Common myeloid progenitor, CD34-positive (primary cell): ENCODE measurements around the gene RNF169.

ENCODE experiments used
- CTCF ChIA-PET: fragments of 350-600 bp; sonication (Branson Sonifier 250); formaldehyde crosslinking; loops from one replicate; lab custom pipeline; 2021; ENCODE audit warnings: antibody characterized with exemption; lab: Charles Lee
- POLR2A ChIA-PET: fragments of 350-600 bp; sonication (Branson Sonifier 250); formaldehyde crosslinking; loops from one replicate; lab custom pipeline; 2021; ENCODE audit warnings: antibody characterized with exemption; lab: Charles Lee
- DNase-seq, 3 donors: peaks; one replicate each; pipeline versions ENCODE4 v3.0.0 to v3.0.0-alpha.2; 2013
- H3K27ac ChIP-seq, 2 experiments: 1 replicate in 1 of 2; 2 replicates in 1 of 2; pipeline ENCODE4 v1.7.0; 2013; ENCODE audit warnings: inconsistent platforms in 2 of 2, low read length in 2 of 2, mild to moderate bottlenecking in 2 of 2, low read depth in 1 of 2, moderate library complexity in 1 of 2; ENCODE audit not compliant: severe bottlenecking in 2 of 2, insufficient read depth in 1 of 2, poor library complexity in 1 of 2
- H3K27me3 ChIP-seq, 5 experiments: replicated peaks in 2 of 5; 1 replicate in 3 of 5; 2 replicates in 2 of 5; pipeline versions ENCODE4 v1.6.1 to v1.7.0; 2013; ENCODE audit warnings: low read length in 4 of 5, mild to moderate bottlenecking in 2 of 5, moderate library complexity in 2 of 5, inconsistent platforms in 1 of 5; ENCODE audit not compliant: insufficient read depth in 5 of 5, control insufficient read depth in 4 of 5
- H3K36me3 ChIP-seq, 4 experiments: 1 replicate in 2 of 4; 2 replicates in 2 of 4; pipeline versions ENCODE4 v1.6.1 to v1.7.0; 2013; ENCODE audit warnings: low read length in 3 of 4, control low read depth in 1 of 4, mild to moderate bottlenecking in 1 of 4; ENCODE audit not compliant: control insufficient read depth in 4 of 4, insufficient read depth in 4 of 4
- H3K4me1 ChIP-seq, 4 experiments: 1 replicate in 3 of 4; 2 replicates in 1 of 4; pipeline versions ENCODE4 v1.6.1 to v1.7.1; 2013; ENCODE audit warnings: low read length in 3 of 4, mild to moderate bottlenecking in 3 of 4, control low read depth in 1 of 4, inconsistent platforms in 1 of 4, moderate library complexity in 1 of 4; ENCODE audit not compliant: control insufficient read depth in 4 of 4, insufficient read depth in 4 of 4; ENCODE audit errors: control extremely low read depth in 1 of 4
- H3K4me3 ChIP-seq, 7 experiments: 1 replicate in 4 of 7; 2 replicates in 3 of 7; pipeline versions ENCODE4 v1.5.1 to v1.7.0; 2013; ENCODE audit warnings: mild to moderate bottlenecking in 7 of 7, low read length in 6 of 7, moderate library complexity in 6 of 7, inconsistent platforms in 2 of 7, low read depth in 2 of 7, control low read depth in 1 of 7; ENCODE audit not compliant: insufficient read depth in 4 of 7, control insufficient read depth in 1 of 7; ENCODE audit errors: extremely low read depth in 1 of 7
- H3K9me3 ChIP-seq, 5 experiments: 1 replicate in 4 of 5; 2 replicates in 1 of 5; pipeline versions ENCODE4 v1.6.1 to v1.7.1; 2013; ENCODE audit warnings: low read length in 4 of 5, mild to moderate bottlenecking in 2 of 5, inconsistent platforms in 1 of 5, low read depth in 1 of 5, moderate library complexity in 1 of 5; ENCODE audit not compliant: control insufficient read depth in 4 of 5, insufficient read depth in 2 of 5; ENCODE audit errors: control extremely low read depth in 1 of 5
- WGBS: methylation state at CpG from one replicate; pipeline ENCODE4 v1.1.5; 2013; ENCODE audit not compliant: insufficient coverage; 5-methylcytosine and 5-hydroxymethylcytosine counted together

Gene RNF169

DNA sequence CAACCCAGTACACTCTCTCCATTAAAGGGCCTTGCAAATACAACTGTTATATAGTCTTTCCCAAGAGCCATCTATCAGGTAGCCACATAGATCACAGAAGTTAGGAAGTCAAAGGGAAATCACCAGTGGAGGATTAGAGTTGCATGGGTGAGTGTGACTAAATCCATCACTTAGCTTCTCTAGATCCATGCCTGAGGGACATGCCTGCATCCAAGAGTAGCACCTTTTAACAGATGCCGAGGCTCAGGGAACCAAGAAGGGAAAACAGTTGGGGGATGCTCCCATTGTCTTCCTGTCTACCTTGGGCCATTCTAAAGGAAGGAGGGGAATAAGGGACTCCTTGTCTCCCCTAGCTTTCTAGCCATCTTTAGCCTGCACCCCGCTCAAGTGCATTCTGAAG lies 122.4 kb downstream of the RNF169 start:
- Histone ChIP-seq H3K36me3 (peaks cover 16 to 68% (median 27%) of the 10 kb centered on the region in 4 experiments), H3K27me3 (no peaks in the 10 kb centered on the region), H3K27ac (no peak overlapping the region), H3K4me3 (peak overlapping the region in 1 of 7 experiments; percentile 0), H3K9me3 (peaks cover 6 to 91% (median 50%) of the 10 kb centered on the region in 5 experiments), H3K4me1 (no peaks in the 10 kb centered on the region)
- ChIA-PET POLR2A (no interaction called here), CTCF (interaction anchor here (1.6 kb wide), 1 partner anchor 38 kb away, joined by 3 read pairs; no protein-coding TSS in a partner anchor)
- DNase-seq: peak; percentile 21 to 48 (median 46)
- WGBS: 100% methylated on average over 1 of the region's 2 CpGs

DNA sequence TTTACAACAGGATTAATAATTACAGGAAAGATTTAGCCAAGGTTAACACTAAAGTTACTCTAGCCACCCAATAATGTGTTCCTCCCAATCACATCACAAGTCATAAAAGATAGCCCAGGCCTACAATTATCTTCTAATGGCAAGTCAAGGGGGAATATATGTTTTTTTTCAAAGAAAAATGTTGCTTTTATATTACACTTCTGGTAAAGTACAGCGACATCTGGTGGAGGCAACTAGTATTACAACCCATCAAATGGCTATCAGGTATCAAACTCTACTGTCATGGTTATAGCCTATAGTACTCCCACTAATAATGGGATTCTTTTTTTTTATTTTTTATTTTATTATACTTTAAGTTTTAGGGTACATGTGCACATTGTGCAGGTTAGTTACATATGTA lies 128.5 kb downstream of the RNF169 start:
- peak in 2 of 3 donors; percentile 74 for DNase-seq
- POLR2A ChIA-PET: no interaction called here
- no CpG with 5 or more reads among the region's 1 CpG for WGBS

More for the DNA sequence above, 128.5 kb downstream of the RNF169 start:
- CTCF ChIA-PET: no interaction called here
- Histone ChIP-seq H3K27me3 (no peaks in the 10 kb centered on the region), H3K4me1 (no peaks in the 10 kb centered on the region), H3K4me3 (no peak overlapping the region), H3K27ac (no peak overlapping the region), H3K9me3 (peaks cover 5 to 36% (median 17%) of the 10 kb centered on the region in 5 experiments), H3K36me3 (peaks cover 3 to 46% (median 15%) of the 10 kb centered on the region in 4 experiments)
